ENCODE data around the gene WFS1. TPM values are rescaled to one million over a fixed set of nuclear protein-coding genes. Genes with fewer than 3 reads are reported as not detected.

Gene WFS1
- total RNA-seq, 6 donors from 2014 or later: 88.8 to 180 (median 105) TPM

DNA sequence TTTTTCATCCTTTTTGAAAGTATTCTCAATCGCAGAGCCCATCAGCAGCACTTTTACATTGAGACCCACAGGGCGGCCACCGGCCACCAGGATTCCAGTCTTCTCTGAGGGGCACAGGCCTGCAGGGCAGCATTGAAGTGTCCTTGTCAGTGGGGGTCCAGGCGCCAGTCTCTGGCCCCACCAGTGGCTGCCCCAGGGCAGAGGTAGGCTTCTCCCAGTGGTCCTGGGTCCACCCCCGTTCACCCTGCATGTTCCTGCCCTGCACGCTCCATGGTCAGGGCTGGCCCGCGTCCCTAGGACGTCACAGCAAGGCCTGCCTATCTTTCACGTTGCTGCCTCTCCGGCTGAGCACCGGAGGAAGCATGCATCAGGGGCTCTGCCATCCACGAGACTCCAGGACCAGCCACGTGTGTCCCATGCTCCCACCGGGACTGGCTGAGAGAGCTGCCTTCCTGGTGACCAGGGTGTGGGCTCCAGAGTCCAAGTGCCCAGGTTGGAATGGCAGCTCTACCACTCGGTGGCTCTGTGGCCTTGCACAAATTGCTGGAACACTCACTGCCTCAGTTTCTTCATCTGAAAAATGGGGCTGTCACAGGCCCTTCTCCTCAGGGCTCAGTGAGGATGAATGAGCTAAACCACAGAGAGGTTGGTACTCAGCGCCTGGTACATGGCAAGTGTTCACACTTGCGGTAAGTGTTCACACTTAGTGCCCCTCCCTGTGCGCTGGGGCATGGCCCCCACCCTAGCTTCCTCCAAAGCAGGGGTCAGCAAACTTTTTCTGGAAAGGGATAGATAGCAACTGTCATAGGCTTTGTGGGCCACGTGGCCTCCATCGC is 38.6 kb upstream of the WFS1 start:
- H3K27ac ChIP-seq: no peak overlapping the region
- WGBS, 2 donors: 88 to 97% methylated on average over 13 to 21 of the region's 21 CpGs
- no peak for TF ChIP-seq POLR2A (IDR thresholded peaks at IDR 0.05)
- no peak for TF ChIP-seq POLR2AphosphoS5 (IDR thresholded peaks at IDR 0.05)
- no peak for TF ChIP-seq EP300 (IDR thresholded peaks at IDR 0.05)
- TF ChIP-seq, protein P1, sequence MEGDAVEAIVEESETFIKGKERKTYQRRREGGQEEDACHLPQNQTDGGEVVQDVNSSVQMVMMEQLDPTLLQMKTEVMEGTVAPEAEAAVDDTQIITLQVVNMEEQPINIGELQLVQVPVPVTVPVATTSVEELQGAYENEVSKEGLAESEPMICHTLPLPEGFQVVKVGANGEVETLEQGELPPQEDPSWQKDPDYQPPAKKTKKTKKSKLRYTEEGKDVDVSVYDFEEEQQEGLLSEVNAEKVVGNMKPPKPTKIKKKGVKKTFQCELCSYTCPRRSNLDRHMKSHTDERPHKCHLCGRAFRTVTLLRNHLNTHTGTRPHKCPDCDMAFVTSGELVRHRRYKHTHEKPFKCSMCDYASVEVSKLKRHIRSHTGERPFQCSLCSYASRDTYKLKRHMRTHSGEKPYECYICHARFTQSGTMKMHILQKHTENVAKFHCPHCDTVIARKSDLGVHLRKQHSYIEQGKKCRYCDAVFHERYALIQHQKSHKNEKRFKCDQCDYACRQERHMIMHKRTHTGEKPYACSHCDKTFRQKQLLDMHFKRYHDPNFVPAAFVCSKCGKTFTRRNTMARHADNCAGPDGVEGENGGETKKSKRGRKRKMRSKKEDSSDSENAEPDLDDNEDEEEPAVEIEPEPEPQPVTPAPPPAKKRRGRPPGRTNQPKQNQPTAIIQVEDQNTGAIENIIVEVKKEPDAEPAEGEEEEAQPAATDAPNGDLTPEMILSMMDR (IDR thresholded peaks at IDR 0.05): no peak
- no peaks in the 10 kb centered on the region for H3K9me3 ChIP-seq
- no peaks in the 10 kb centered on the region for H3K36me3 ChIP-seq
- no peaks in the 10 kb centered on the region for H3K27me3 ChIP-seq
- H3K4me3 ChIP-seq: no peak overlapping the region
- peak in 1 of 2 donors; percentile 41 for DNase-seq
- no peak for ATAC-seq (ENCODE audit: low FRiP score in 2 of 2)
- no peaks in the 10 kb centered on the region for H3K4me1 ChIP-seq

DNA sequence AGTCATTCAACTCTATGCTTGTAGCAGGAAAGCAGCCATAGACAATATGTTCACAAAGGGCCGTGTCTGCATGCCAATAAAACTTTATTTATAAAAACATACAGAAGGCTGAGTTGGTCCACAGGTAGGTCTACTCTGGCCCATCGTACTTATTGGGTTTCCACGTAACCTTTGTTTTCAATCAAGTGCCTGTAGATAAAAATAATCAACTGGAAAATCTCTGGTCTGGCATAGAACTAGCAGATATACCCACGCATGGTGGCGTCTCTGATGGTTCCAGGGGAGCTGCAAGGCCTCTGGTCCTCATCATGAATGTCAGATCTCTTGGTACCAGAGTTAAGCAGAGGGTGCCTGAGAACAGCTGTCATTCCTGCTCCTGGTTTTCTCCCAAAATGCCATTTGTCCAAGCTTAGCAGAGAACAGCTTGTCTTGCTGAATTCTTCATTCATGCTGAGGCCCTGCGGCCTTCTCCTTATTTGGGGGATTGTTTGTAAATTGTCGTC is 37.9 kb upstream of the WFS1 start:
- ATAC-seq (ENCODE audit: low FRiP score in 2 of 2): no peak
- DNase-seq: no peak
- H3K9me3 ChIP-seq: no peaks in the 10 kb centered on the region

DNA sequence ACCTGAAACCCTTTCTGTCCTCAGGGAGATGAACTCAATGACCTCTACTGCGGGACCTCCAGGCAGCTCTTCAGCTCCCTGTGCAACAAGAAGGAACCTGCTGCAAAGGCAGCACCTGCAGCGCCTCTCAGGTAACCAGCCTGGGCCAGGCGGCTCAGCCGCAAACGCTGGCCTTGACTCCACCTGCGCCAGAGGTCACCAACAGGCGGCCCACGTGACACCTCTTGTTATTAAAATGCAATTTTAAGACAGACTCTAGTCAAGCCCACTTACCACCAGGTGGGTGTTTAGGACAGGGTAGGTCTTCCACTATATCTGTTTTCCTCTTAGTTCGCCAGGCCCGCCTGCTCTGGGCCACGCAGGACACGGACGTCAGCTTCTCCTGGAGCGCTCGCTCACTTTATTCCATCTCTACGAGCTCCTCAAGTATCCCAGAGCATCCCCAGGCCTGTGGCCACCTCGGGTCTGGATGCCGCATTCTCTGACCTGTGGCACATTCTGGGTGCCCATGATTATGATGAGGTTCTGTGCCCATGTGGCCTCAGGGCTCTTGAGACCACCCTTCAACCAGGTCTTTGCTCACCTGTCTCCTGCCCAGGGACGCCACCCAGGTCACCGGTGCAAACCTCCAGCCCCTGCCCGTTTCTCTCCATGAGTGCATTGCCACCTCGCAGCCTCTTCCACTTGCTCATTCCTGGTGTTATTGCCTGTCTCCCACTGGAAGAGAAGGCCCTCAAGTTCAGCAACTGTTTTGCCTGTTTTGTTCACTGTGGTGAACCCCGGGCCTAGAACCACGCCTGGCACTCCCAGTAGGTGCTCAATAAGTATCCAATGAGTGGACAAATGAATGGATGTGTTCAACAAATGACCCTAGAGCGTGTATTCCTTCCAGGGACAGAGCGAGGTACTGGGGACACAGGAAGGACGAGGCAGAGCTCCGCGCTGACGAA is 36.5 kb upstream of the WFS1 start:
- DNase-seq: peak in 1 of 2 donors; percentile 45
- Histone ChIP-seq H3K36me3 (no peaks in the 10 kb centered on the region), H3K27me3 (no peaks in the 10 kb centered on the region), H3K27ac (no peak overlapping the region), H3K4me3 (no peak overlapping the region), H3K4me1 (no peaks in the 10 kb centered on the region), H3K9me3 (no peaks in the 10 kb centered on the region)
- TF ChIP-seq EP300 (IDR thresholded peaks at IDR 0.05): no peak
- ATAC-seq (ENCODE audit: low FRiP score in 2 of 2): no peak
- 83 to 88% methylated on average over 29 to 30 of the region's 30 CpGs for WGBS, 2 donors

More for the DNA sequence above, 37.9 kb upstream of the WFS1 start:
- Histone ChIP-seq H3K36me3 (no peaks in the 10 kb centered on the region), H3K4me1 (no peaks in the 10 kb centered on the region), H3K4me3 (no peak overlapping the region), H3K27ac (no peak overlapping the region), H3K27me3 (no peaks in the 10 kb centered on the region)
- TF ChIP-seq EP300 (IDR thresholded peaks at IDR 0.05) (no peak), POLR2AphosphoS5 (IDR thresholded peaks at IDR 0.05) (no peak), POLR2A (IDR thresholded peaks at IDR 0.05) (no peak)
- TF ChIP-seq, protein P1 (IDR thresholded peaks at IDR 0.05): no peak
- 68 to 73% methylated on average over 7 of the region's 7 CpGs for WGBS, 2 donors

DNA sequence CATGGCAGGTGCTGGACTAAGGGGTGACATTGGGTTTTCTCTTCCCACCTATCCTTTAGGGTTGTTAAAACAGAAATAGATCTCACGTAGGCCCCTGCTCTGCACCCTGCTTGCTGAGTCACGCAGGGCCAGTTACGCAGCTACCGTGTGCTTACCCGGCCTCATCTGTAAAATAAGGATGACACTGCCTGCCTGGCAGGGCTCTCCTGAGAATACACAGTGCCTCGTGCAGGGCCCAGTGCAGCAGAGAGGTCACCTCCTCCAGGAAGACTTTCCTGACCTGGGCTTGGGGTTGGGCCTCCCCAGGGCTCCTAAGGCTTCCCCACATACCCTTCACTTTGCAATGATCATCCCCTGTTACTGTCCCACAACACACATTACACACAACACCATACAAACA is 35.7 kb upstream of the WFS1 start:
- no peaks in the 10 kb centered on the region for H3K9me3 ChIP-seq
- DNase-seq (no peak), ATAC-seq (ENCODE audit: low FRiP score in 2 of 2) (no peak)
- H3K4me3 ChIP-seq: no peak overlapping the region
- H3K36me3 ChIP-seq: no peaks in the 10 kb centered on the region
- no peak for TF ChIP-seq EP300 (IDR thresholded peaks at IDR 0.05)
- H3K27ac ChIP-seq: no peak overlapping the region
- H3K4me1 ChIP-seq: no peaks in the 10 kb centered on the region
- H3K27me3 ChIP-seq: no peaks in the 10 kb centered on the region
- WGBS, 2 donors: 77 to 84% methylated on average over 6 of the region's 6 CpGs

DNA sequence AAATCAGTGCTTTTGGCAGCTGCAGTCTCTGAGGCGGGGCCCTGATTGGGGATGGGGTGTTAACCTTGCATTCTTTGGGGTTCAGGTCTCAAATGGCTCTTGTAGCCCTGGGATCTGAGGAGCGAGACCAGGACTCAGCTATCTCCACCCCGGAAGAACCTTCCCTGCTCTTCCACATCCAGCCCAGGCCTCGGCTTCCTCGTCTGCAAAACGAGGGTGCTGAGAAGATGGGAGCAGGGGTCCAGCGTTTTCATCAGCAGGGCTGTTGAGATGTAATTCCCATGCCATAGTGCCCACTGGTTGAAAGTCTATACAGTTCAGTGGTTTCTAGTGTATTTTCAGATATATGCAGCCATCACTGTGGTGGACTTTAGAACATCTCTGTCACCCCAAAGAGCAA is 34.6 kb upstream of the WFS1 start:
- Histone ChIP-seq H3K27ac (no peak overlapping the region), H3K9me3 (no peaks in the 10 kb centered on the region), H3K27me3 (no peaks in the 10 kb centered on the region), H3K4me1 (no peaks in the 10 kb centered on the region), H3K4me3 (no peak overlapping the region), H3K36me3 (no peaks in the 10 kb centered on the region)
- DNase-seq: no peak
- TF ChIP-seq, protein P1 (IDR thresholded peaks at IDR 0.05): no peak
- TF ChIP-seq POLR2A (IDR thresholded peaks at IDR 0.05) (no peak), POLR2AphosphoS5 (IDR thresholded peaks at IDR 0.05) (no peak), EP300 (IDR thresholded peaks at IDR 0.05) (no peak)
- ATAC-seq (ENCODE audit: low FRiP score in 2 of 2): no peak
- 75 to 86% methylated on average over 7 of the region's 7 CpGs for WGBS, 2 donors

Measured in upper lobe of left lung (tissue), 6 donors.